AG04450 (cell line): ENCODE results near the gene SFR1. TPM values are rescaled to one million over a fixed set of nuclear protein-coding genes. Genes with fewer than 3 reads are reported as not detected.
"Not testable (repeated sequence)": the region's sequence is repeated elsewhere in the genome, so short reads cannot be mapped to it uniquely, and the experiment has no call there.

ENCODE experiments used
- CTCF ChIA-PET: fragments of 300-600, 350-600 bp; formaldehyde crosslinking; extraction: SDS; loops from one replicate; lab custom pipeline; 2022; ENCODE audit warnings: antibody characterized with exemption, inconsistent platforms; lab: Charles Lee
- POLR2A ChIA-PET: fragments of 350-600 bp; formaldehyde crosslinking; extraction: SDS; loops from one replicate; lab custom pipeline; 2021; ENCODE audit warnings: antibody characterized with exemption, inconsistent platforms; lab: Yijun Ruan, JAX
- DNase-seq: peaks from one replicate; pipeline ENCODE4 v3.0.0-alpha.2; 2011; ENCODE audit warnings: low read depth, low spot score
- H3K27ac ChIP-seq: one replicate; pipeline ENCODE4 v1.5.1; 2012; ENCODE audit warnings: low read depth, low read length, control low read depth
- H3K27me3 ChIP-seq: one replicate; pipeline ENCODE4 v1.6.0; 2012; ENCODE audit warnings: low read length; ENCODE audit not compliant: control insufficient read depth, insufficient read depth
- H3K4me3 ChIP-seq: 2 replicates; pipeline ENCODE4 v1.5.1; 2011; ENCODE audit warnings: mild to moderate bottlenecking, low read depth, low read length, control low read depth
- H3K9me3 ChIP-seq: 2 replicates; pipeline ENCODE4 v1.5.1; 2012; ENCODE audit warnings: low read length; ENCODE audit not compliant: control insufficient read depth, insufficient read depth
- polyA plus RNA-seq: library from polyadenylated mRNA; depleted of rRNA; stranded (reverse); fragments of >200 nt; gene quantifications from 2 replicates; pipeline ENCODE4 v1.2.3, GENCODE V29; 2011; rRNA removed
- TF ChIP-seq, protein P1 (sequence below): IDR thresholded peaks from 2 replicates; pipeline ENCODE4 v1.5.1; 2011; ENCODE audit warnings: low read depth, low read length, control low read depth, inconsistent platforms

The SFR1 gene
- polyA plus RNA-seq, 1 experiment: 3.9 TPM

- Histone ChIP-seq H3K27ac (no peak overlapping the region), H3K9me3 (no peaks in the 10 kb centered on the region), H3K4me3 (no peak overlapping the region), H3K27me3 (peaks cover 23% of the 10 kb centered on the region)
- POLR2A ChIA-PET: no interaction called here
- no peak for DNase-seq
- CTCF ChIA-PET: no interaction called here
- TF ChIP-seq, protein P1, sequence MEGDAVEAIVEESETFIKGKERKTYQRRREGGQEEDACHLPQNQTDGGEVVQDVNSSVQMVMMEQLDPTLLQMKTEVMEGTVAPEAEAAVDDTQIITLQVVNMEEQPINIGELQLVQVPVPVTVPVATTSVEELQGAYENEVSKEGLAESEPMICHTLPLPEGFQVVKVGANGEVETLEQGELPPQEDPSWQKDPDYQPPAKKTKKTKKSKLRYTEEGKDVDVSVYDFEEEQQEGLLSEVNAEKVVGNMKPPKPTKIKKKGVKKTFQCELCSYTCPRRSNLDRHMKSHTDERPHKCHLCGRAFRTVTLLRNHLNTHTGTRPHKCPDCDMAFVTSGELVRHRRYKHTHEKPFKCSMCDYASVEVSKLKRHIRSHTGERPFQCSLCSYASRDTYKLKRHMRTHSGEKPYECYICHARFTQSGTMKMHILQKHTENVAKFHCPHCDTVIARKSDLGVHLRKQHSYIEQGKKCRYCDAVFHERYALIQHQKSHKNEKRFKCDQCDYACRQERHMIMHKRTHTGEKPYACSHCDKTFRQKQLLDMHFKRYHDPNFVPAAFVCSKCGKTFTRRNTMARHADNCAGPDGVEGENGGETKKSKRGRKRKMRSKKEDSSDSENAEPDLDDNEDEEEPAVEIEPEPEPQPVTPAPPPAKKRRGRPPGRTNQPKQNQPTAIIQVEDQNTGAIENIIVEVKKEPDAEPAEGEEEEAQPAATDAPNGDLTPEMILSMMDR: no peak
These were observed 29.8 kb downstream of the SFR1 start for GRCh38 chr10:104151737-104152136.

DNA sequence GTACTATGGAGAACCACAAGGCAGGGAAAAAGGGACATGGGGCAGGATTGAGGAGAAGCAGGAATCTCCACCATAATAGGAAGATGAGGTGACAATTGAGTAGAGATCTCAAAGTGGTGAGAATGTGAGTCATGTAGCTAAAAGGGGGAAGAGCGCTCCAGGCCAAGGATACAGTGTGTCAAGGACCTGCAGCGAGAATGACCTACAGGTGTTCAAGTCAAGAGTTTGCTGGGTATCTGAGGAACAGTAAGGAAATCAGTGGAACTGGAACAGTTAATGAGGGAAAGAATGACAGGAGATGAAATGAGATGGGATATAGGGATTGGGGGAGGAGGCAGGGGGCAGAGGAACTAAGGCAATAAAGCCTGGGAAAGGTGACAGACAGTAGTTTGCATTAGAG, 33.6 kb downstream of the SFR1 start:
- no peak for DNase-seq
- ChIA-PET CTCF (no interaction called here), POLR2A (no interaction called here)

GRCh38 chr10:104170610-104171254, 48.8 kb downstream of the SFR1 start:
- TF ChIP-seq, protein P1: no peak
- Histone ChIP-seq H3K9me3 (no peaks in the 10 kb centered on the region), H3K27me3 (peaks cover 9% of the 10 kb centered on the region), H3K4me3 (no peak overlapping the region), H3K27ac (no peak overlapping the region)
- ChIA-PET POLR2A (no interaction called here), CTCF (no interaction called here)
- DNase-seq: no peak

More for the DNA sequence above, 33.6 kb downstream of the SFR1 start:
- TF ChIP-seq, protein P1: no peak
- Histone ChIP-seq H3K27me3 (peaks cover 25% of the 10 kb centered on the region), H3K27ac (no peak overlapping the region), H3K9me3 (no peaks in the 10 kb centered on the region), H3K4me3 (no peak overlapping the region)

- H3K27ac ChIP-seq, H3K27me3 ChIP-seq, CTCF ChIA-PET, H3K9me3 ChIP-seq, POLR2A ChIA-PET, DNase-seq, H3K4me3 ChIP-seq: not testable (repeated sequence)
These were observed 52.2 kb downstream of the SFR1 start for GRCh38 chr10:104174136-104174535.

Other genes starting within 250 kb of the SFR1 start
- 17.1 and 19.0 TPM in 2 replicates for gene STN1, start 204.0 kb upstream of the SFR1 start, polyA plus RNA-seq
- 12.3 and 16.5 TPM in 2 replicates for gene SLK, start 155.0 kb upstream of the SFR1 start, polyA plus RNA-seq
- not detected in 2 replicates for gene COL17A1, start 36.3 kb upstream of the SFR1 start, polyA plus RNA-seq
- gene CFAP43, start 110.2 kb downstream of the SFR1 start, polyA plus RNA-seq: 0.07 TPM in 1 of 2 replicates, not detected in the other
- 185 and 227 TPM in 2 replicates for gene GSTO1, start 132.7 kb downstream of the SFR1 start, polyA plus RNA-seq
- gene GSTO2, start 147.0 kb downstream of the SFR1 start, polyA plus RNA-seq: 1.7 TPM in 2 replicates
- 18.8 and 22.9 TPM in 2 replicates for gene ITPRIP, start 216.3 kb downstream of the SFR1 start, polyA plus RNA-seq
- gene CFAP58, start 231.7 kb downstream of the SFR1 start, polyA plus RNA-seq: 0.35 and 0.51 TPM in 2 replicates